GM23338 (cell line): ENCODE measurements around the gene KRT8.
"Not testable (repeated sequence)": the region's sequence is repeated elsewhere in the genome, so short reads cannot be mapped to it uniquely, and the experiment has no call there.

ENCODE experiments used
- EZH2 ChIP-seq: fragments of 200-600 bp; sonication (generic); IDR thresholded peaks from one replicate; pipeline ENCODE4 v1.8.0; 2017; ENCODE audit warnings: antibody characterized with exemption, mild to moderate bottlenecking, low read depth; ENCODE audit not compliant: unreplicated experiment
- EZH2phosphoT487 ChIP-seq: fragments of 200-600 bp; sonication (generic); IDR thresholded peaks from one replicate; pipeline ENCODE4 v1.8.1; 2018; ENCODE audit warnings: antibody characterized with exemption; ENCODE audit not compliant: unreplicated experiment
- POLR2AphosphoS5 ChIP-seq: IDR thresholded peaks from 2 replicates; pipeline ENCODE4 v1.6.1; 2016; ENCODE audit warnings: antibody characterized with exemption, low read depth
- REST ChIP-seq: IDR thresholded peaks from one replicate; pipeline ENCODE4 v1.6.1; 2018; ENCODE audit warnings: antibody characterized with exemption; ENCODE audit not compliant: unreplicated experiment
- ZNF331 ChIP-seq: fragments of 250-450 bp; sonication (Bioruptor Pico); IDR thresholded peaks from 2 replicates; pipeline ENCODE4 v1.5.0; 2020; ENCODE audit warnings: low read depth, mild to moderate bottlenecking, moderate library complexity
- ZNF462 ChIP-seq: fragments of 250-450 bp; sonication (Bioruptor Pico); IDR thresholded peaks from 2 replicates; pipeline ENCODE4 v1.5.0; 2020; ENCODE audit warnings: mild to moderate bottlenecking, moderate library complexity
- TF ChIP-seq, protein P1 (sequence below), 2 experiments: fragments of 200-600 bp in 1 of 2; sonication (generic) in 1 of 2; conservative IDR thresholded peaks; 2 replicates each; pipeline versions ENCODE4 v1.5.1 to v1.6.1; 2016 to 2017; ENCODE audit warnings: antibody characterized with exemption in 2 of 2, low read depth in 2 of 2, mild to moderate bottlenecking in 2 of 2, moderate library complexity in 1 of 2

GRCh38 chr12:52904509-52905300, at the start of gene KRT8:
- TF ChIP-seq, protein P1, sequence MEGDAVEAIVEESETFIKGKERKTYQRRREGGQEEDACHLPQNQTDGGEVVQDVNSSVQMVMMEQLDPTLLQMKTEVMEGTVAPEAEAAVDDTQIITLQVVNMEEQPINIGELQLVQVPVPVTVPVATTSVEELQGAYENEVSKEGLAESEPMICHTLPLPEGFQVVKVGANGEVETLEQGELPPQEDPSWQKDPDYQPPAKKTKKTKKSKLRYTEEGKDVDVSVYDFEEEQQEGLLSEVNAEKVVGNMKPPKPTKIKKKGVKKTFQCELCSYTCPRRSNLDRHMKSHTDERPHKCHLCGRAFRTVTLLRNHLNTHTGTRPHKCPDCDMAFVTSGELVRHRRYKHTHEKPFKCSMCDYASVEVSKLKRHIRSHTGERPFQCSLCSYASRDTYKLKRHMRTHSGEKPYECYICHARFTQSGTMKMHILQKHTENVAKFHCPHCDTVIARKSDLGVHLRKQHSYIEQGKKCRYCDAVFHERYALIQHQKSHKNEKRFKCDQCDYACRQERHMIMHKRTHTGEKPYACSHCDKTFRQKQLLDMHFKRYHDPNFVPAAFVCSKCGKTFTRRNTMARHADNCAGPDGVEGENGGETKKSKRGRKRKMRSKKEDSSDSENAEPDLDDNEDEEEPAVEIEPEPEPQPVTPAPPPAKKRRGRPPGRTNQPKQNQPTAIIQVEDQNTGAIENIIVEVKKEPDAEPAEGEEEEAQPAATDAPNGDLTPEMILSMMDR (conservative IDR thresholded peaks at IDR 0.05; ENCODE audit: low read depth in 2 of 2), result peak; percentile 66 to 76
- TF ChIP-seq EZH2; EZH2phosphoT487; ZNF331 (CRISPR knock-in tag); REST: not testable (repeated sequence)
- TF ChIP-seq POLR2AphosphoS5 (peak; percentile 96), ZNF462 (CRISPR knock-in tag) (0 out of 2 replicates have a peak, but pooled peaks have one; percentile 11)
